IMR-90 (cell line): ENCODE measurements around the gene ACSL4. TPM values are rescaled to one million over a fixed set of nuclear protein-coding genes. Genes with fewer than 3 reads are reported as not detected.
"Not testable (repeated sequence)": the region's sequence is repeated elsewhere in the genome, so short reads cannot be mapped to it uniquely, and the experiment has no call there.

ENCODE experiments used
- ATAC-seq: fragments of 200-7000 bp; cut with Tn5 transposase; 2 replicates; pipeline ENCODE4 v1.9.1; 2020; ENCODE audit warnings: low read depth, mild to moderate bottlenecking, moderate library complexity
- BruUV-seq: library from RNA; stranded (reverse); fragments of 400-500 nt; replicated peaks from 2 replicates; lab custom pipeline; 2021; lab: Mats Ljungman, UMichigan
- CTCF ChIA-PET: fragments of 300-600 bp; formaldehyde crosslinking; extraction: SDS; loops from one replicate; lab custom pipeline; 2021; ENCODE audit warnings: antibody characterized with exemption; lab: Yijun Ruan, JAX
- POLR2A ChIA-PET: fragments of 300-600 bp; sonication (Branson Sonifier 250); formaldehyde crosslinking; loops from one replicate; lab custom pipeline; 2022; ENCODE audit warnings: antibody characterized with exemption; ENCODE audit not compliant: unreplicated experiment; lab: Charles Lee
- DNase-seq: peaks from one replicate; pipeline ENCODE4 v3.0.0; 2013
- H2AFZ ChIP-seq: replicated peaks from 2 replicates; pipeline ENCODE3; 2013; ENCODE audit warnings: low read length, mild to moderate bottlenecking; ENCODE audit not compliant: poor library complexity
- H2AK5ac ChIP-seq: 2 replicates; pipeline ENCODE4 v1.6.1; 2013; ENCODE audit warnings: low read depth, low read length, inconsistent platforms
- H2AK9ac ChIP-seq: replicated peaks from 2 replicates; pipeline ENCODE3; 2013; ENCODE audit warnings: mild to moderate bottlenecking, low read depth, low read length, moderate library complexity; ENCODE audit not compliant: poor library complexity
- H2BK120ac ChIP-seq: 2 replicates; pipeline ENCODE4 v1.6.1; 2013; ENCODE audit warnings: low read depth, low read length, inconsistent platforms
- H2BK15ac ChIP-seq: 3 replicates; pipeline ENCODE4 v1.6.1; 2013; ENCODE audit warnings: low read depth, low read length, inconsistent platforms
- H2BK20ac ChIP-seq: 2 replicates; pipeline ENCODE4 v1.6.1; 2013; ENCODE audit warnings: low read depth, mild to moderate bottlenecking, inconsistent platforms, low read length, moderate library complexity
- H2BK5ac ChIP-seq: 2 replicates; pipeline ENCODE4 v1.6.1; 2013; ENCODE audit warnings: mild to moderate bottlenecking, low read depth, low read length, inconsistent platforms; ENCODE audit not compliant: poor library complexity, severe bottlenecking
- H3K14ac ChIP-seq: replicated peaks from 2 replicates; pipeline ENCODE4 v1.6.1; 2013; ENCODE audit warnings: low read depth, low read length, inconsistent platforms
- H3K18ac ChIP-seq: 2 replicates; pipeline ENCODE4 v1.6.1; 2013; ENCODE audit warnings: low read depth, low read length, control low read depth
- H3K23ac ChIP-seq: 2 replicates; pipeline ENCODE4 v1.6.1; 2013; ENCODE audit warnings: low read depth, low read length, inconsistent platforms
- H3K27ac ChIP-seq: 2 replicates; pipeline ENCODE4 v1.5.1; 2013; ENCODE audit warnings: mild to moderate bottlenecking, control low read depth, low read length; ENCODE audit not compliant: insufficient read depth
- H3K27me3 ChIP-seq: 2 replicates; pipeline ENCODE4 v1.6.1; 2013; ENCODE audit warnings: low read length; ENCODE audit not compliant: control insufficient read depth, insufficient read depth
- H3K36me3 ChIP-seq: 2 replicates; pipeline ENCODE4 v1.6.1; 2013; ENCODE audit warnings: low read length, mixed read lengths; ENCODE audit not compliant: control insufficient read depth, insufficient read depth
- H3K4ac ChIP-seq: 2 replicates; pipeline ENCODE4 v1.6.1; 2013; ENCODE audit warnings: low read depth, low read length, inconsistent platforms
- H3K4me1 ChIP-seq: 2 replicates; pipeline ENCODE4 v1.6.1; 2013; ENCODE audit warnings: low read length, mixed read lengths; ENCODE audit not compliant: control insufficient read depth, insufficient read depth
- H3K4me2 ChIP-seq: 2 replicates; pipeline ENCODE4 v1.6.1; 2013; ENCODE audit warnings: low read depth, mild to moderate bottlenecking, control low read depth, low read length, moderate library complexity
- H3K4me3 ChIP-seq: 2 replicates; pipeline ENCODE4 v1.5.1; 2013; ENCODE audit warnings: low read depth, mild to moderate bottlenecking, control low read depth, low read length, moderate library complexity; ENCODE audit not compliant: insufficient read depth
- H3K56ac ChIP-seq: 2 replicates; pipeline ENCODE4 v1.6.1; 2013; ENCODE audit warnings: low read length, inconsistent platforms; ENCODE audit not compliant: insufficient read depth; ENCODE audit errors: extremely low read depth
- H3K79me1 ChIP-seq, 2 experiments: 2 replicates each; pipeline ENCODE4 v1.6.1; 2013; ENCODE audit warnings: low read length in 2 of 2, inconsistent platforms in 1 of 2, low read depth in 1 of 2
- H3K9ac ChIP-seq: 2 replicates; pipeline ENCODE4 v1.6.1; 2013; ENCODE audit warnings: low read depth, low read length, control low read depth
- H3K9me1 ChIP-seq: 2 replicates; pipeline ENCODE4 v1.6.1; 2013; ENCODE audit warnings: low read length, inconsistent platforms; ENCODE audit not compliant: insufficient read depth
- H3K9me3 ChIP-seq: 2 replicates; pipeline ENCODE4 v1.6.1; 2013; ENCODE audit warnings: low read length; ENCODE audit not compliant: control insufficient read depth, insufficient read depth
- H4K20me1 ChIP-seq: 2 replicates; pipeline ENCODE4 v1.6.1; 2013; ENCODE audit warnings: low read length, inconsistent platforms; ENCODE audit not compliant: insufficient read depth
- H4K5ac ChIP-seq: 2 replicates; pipeline ENCODE4 v1.6.1; 2013; ENCODE audit warnings: mild to moderate bottlenecking, low read depth, low read length, control low read depth
- H4K8ac ChIP-seq, 2 experiments: 2 replicates each; pipeline ENCODE4 v1.6.1; 2013; ENCODE audit warnings: low read depth in 2 of 2, low read length in 2 of 2, control low read depth in 1 of 2, inconsistent platforms in 1 of 2
- H4K91ac ChIP-seq: 2 replicates; pipeline ENCODE4 v1.6.1; 2013; ENCODE audit warnings: low read depth, low read length, inconsistent platforms; ENCODE audit not compliant: insufficient read depth
- BHLHE40 ChIP-seq: fragments of 150-350 bp; IDR thresholded peaks from 2 replicates; pipeline ENCODE4 v1.6.1; 2016; ENCODE audit warnings: mild to moderate bottlenecking, low read depth, low read length
- CEBPB ChIP-seq: IDR thresholded peaks from 2 replicates; pipeline ENCODE4 v1.6.1; 2012; ENCODE audit warnings: low read depth, low read length, improper control_type of control experiment
- CHD1 ChIP-seq: IDR thresholded peaks from 2 replicates; pipeline ENCODE4 v1.6.1; 2012; ENCODE audit warnings: low read depth, low read length, improper control_type of control experiment
- FOS ChIP-seq: fragments of 150-350 bp; IDR thresholded peaks from 2 replicates; pipeline ENCODE4 v1.6.1; 2016; ENCODE audit warnings: low read depth, low read length
- POLR2A ChIP-seq: IDR thresholded peaks from 2 replicates; pipeline ENCODE4 v1.6.1; 2012; ENCODE audit warnings: mild to moderate bottlenecking, low read depth, low read length
- RAD21 ChIP-seq: IDR thresholded peaks from 2 replicates; pipeline ENCODE4 v1.6.1; 2012; ENCODE audit warnings: low read length, improper control_type of control experiment
- RFX5 ChIP-seq: IDR thresholded peaks from 2 replicates; pipeline ENCODE4 v1.8.0; 2012; ENCODE audit warnings: low read depth, mild to moderate bottlenecking, low read length, moderate library complexity
- WGBS, 2 experiments: methylation state at CpG; one replicate each; pipeline versions ENCODE4 v1.1.5 to v1.1.7; 2013; ENCODE audit warnings: missing lambda C conversion rate in 2 of 2; ENCODE audit not compliant: insufficient read length in 1 of 2; ENCODE audit errors: extremely low coverage in 2 of 2; 5-methylcytosine and 5-hydroxymethylcytosine counted together
- dilution Hi-C: fragments of 300-500 bp; cut with HindIII; formaldehyde crosslinking; loops from one replicate; pipeline ENCODE4 v1.14.3; 2018; ENCODE audit warnings: low sequenced_read_pairs; ENCODE audit not compliant: unreplicated experiment
- in situ Hi-C: fragments of 300-500 bp; cut with MboI; formaldehyde crosslinking; loops from 3 replicates; pipeline ENCODE4 v1.14.3; 2019; ENCODE audit warnings: low sequenced_read_pairs, inconsistent platforms, mixed read lengths
- intact Hi-C: fragments of 100-400 bp; cut with micrococcal nuclease; formaldehyde crosslinking; loops from 2 replicates; pipeline ENCODE4 v1.10.0; 2022
- polyA plus RNA-seq, 3 experiments: library from polyadenylated mRNA; depleted of rRNA; stranded (reverse); fragments of >200 nt; gene quantifications; 2 replicates each; pipeline ENCODE4 v1.2.3, GENCODE V29; 2012; ENCODE audit warnings: low replicate concordance in 1 of 3
- total RNA-seq: library from RNA; depleted of rRNA; stranded (reverse); fragments of >200 nt; gene quantifications from 2 replicates; pipeline ENCODE4 v1.2.3, GENCODE V29; 2012
- TF ChIP-seq, protein P1 (sequence below): conservative IDR thresholded peaks from 2 replicates; pipeline ENCODE4 v1.5.1; 2012; ENCODE audit warnings: mild to moderate bottlenecking, low read depth, low read length, improper control_type of control experiment

Gene ACSL4
- total and polyA plus RNA-seq, 2 of the 4 experiments (the other 2 are of a cell fraction) = 29.6 to 59.7 TPM

DNA sequence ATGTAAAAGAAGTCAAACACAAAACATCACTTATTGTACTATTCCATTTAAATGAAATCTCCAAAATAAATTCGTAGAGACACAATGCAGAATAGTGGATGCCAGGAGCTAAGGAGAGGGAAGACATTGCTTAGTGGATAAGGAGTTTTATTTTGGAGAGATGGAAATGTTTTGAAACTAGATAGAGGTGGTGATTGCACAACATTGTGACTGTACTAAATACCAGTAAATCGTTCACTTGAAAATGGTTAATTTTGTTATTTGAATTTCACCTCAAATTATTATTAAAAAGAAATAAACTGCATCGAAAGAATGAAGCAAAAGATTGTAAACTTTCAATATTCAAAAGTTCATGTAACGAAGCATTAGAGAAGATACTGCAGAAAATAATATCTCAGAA, 9.7 kb upstream of the ACSL4 start:
- H2AFZ ChIP-seq = no peak overlapping the region
- H3K23ac ChIP-seq = no peak overlapping the region
- no peak overlapping the region for H4K8ac ChIP-seq
- H3K9ac ChIP-seq = no peak overlapping the region
- H2BK20ac ChIP-seq = no peak overlapping the region
- H3K27me3 ChIP-seq = peaks cover 2% of the 10 kb centered on the region; the same call in 1 of the 2 replicates
- no CpG with 5 or more reads among the region's 4 CpGs for WGBS, 2 experiments
- no peak for TF ChIP-seq CHD1
- TF ChIP-seq FOS = no peak
- TF ChIP-seq RFX5 = no peak
- TF ChIP-seq BHLHE40 = no peak
- no peak for TF ChIP-seq POLR2A
- no peak for TF ChIP-seq RAD21
- TF ChIP-seq CEBPB = peak; percentile 89
- TF ChIP-seq, protein P1, sequence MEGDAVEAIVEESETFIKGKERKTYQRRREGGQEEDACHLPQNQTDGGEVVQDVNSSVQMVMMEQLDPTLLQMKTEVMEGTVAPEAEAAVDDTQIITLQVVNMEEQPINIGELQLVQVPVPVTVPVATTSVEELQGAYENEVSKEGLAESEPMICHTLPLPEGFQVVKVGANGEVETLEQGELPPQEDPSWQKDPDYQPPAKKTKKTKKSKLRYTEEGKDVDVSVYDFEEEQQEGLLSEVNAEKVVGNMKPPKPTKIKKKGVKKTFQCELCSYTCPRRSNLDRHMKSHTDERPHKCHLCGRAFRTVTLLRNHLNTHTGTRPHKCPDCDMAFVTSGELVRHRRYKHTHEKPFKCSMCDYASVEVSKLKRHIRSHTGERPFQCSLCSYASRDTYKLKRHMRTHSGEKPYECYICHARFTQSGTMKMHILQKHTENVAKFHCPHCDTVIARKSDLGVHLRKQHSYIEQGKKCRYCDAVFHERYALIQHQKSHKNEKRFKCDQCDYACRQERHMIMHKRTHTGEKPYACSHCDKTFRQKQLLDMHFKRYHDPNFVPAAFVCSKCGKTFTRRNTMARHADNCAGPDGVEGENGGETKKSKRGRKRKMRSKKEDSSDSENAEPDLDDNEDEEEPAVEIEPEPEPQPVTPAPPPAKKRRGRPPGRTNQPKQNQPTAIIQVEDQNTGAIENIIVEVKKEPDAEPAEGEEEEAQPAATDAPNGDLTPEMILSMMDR = no peak
- H3K36me3 ChIP-seq = no peaks in the 10 kb centered on the region
- H3K4me3 ChIP-seq = no peak overlapping the region
- no peak overlapping the region for H2BK120ac ChIP-seq
- H3K27ac ChIP-seq = no peak overlapping the region
- no peak overlapping the region for H3K56ac ChIP-seq
- H2AK5ac ChIP-seq = no peak overlapping the region
- H4K5ac ChIP-seq = no peak overlapping the region
- H2BK15ac ChIP-seq = no peak overlapping the region
- H4K91ac ChIP-seq = no peak overlapping the region
- H3K18ac ChIP-seq = no peak overlapping the region
- H3K9me1 ChIP-seq = no peaks in the 10 kb centered on the region
- H2AK9ac ChIP-seq = no peak overlapping the region
- no peak overlapping the region for H3K4me2 ChIP-seq
- no TSS peak for BruUV-seq
- H3K4ac ChIP-seq = no peak overlapping the region
- H3K9me3 ChIP-seq = no peaks in the 10 kb centered on the region
- ChIA-PET CTCF (interaction anchor here (1.4 kb wide), 1 partner anchor 17 kb away, joined by 4 read pairs; no protein-coding TSS in a partner anchor), POLR2A (no interaction called here)
- no peak overlapping the region for H2BK5ac ChIP-seq
- no peaks in the 10 kb centered on the region for H3K79me1 ChIP-seq
- no peak overlapping the region for H3K14ac ChIP-seq
- DNase-seq = no peak
- intact Hi-C loops = no loop called here
- no peaks in the 10 kb centered on the region for H3K4me1 ChIP-seq
- in situ Hi-C loops = no loop called here
- ATAC-seq = no peak
- dilution Hi-C loops = no loop called here
- H4K20me1 ChIP-seq = no peaks in the 10 kb centered on the region

DNA sequence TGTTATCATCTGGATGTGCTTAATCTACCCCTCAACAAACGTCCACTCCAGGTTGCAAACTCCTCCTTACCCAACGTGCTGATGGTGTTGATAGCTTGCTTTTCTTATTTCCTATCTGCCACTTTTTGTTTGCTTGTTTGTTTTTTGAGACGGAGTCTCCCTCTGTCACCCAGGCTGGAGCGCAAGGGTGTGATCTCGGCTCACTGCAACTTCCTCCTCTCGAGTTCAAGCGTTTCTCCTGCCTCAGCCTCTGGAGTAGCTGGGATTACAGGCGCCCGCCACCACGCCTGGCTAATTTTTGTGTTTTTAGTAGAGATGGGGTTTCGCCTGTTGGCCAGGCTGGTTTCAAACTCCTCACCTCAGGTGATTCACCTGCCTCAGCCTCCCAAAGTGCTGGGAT, 7.8 kb upstream of the ACSL4 start:
- ATAC-seq, H3K14ac ChIP-seq, H4K8ac ChIP-seq, in situ Hi-C loops, H3K27me3 ChIP-seq, H3K9me1 ChIP-seq, H3K4ac ChIP-seq, H3K18ac ChIP-seq, H3K9me3 ChIP-seq, H3K56ac ChIP-seq, POLR2A ChIA-PET, H2BK120ac ChIP-seq, H2AK5ac ChIP-seq, H4K5ac ChIP-seq, H3K79me1 ChIP-seq, H4K20me1 ChIP-seq, H3K36me3 ChIP-seq, H3K23ac ChIP-seq, H3K4me3 ChIP-seq, H3K4me2 ChIP-seq, H2AK9ac ChIP-seq, H2AFZ ChIP-seq, BruUV-seq, CTCF ChIA-PET, dilution Hi-C loops, intact Hi-C loops, H2BK15ac ChIP-seq, DNase-seq, H2BK5ac ChIP-seq, H3K9ac ChIP-seq, H3K27ac ChIP-seq, H3K4me1 ChIP-seq, H4K91ac ChIP-seq, H2BK20ac ChIP-seq: not testable (repeated sequence)
- no CpG with 5 or more reads among the region's 11 CpGs for WGBS, 2 experiments
